Left lung (tissue), 10 donors: ENCODE data around the gene KHDC4. TPM values are rescaled to one million over a fixed set of nuclear protein-coding genes. Genes with fewer than 3 reads are reported as not detected.

Experiments
- ATAC-seq: fragments of 200-7000 bp; cut with Tn5 transposase; one replicate; pipeline ENCODE4 v1.9.1; 2020; ENCODE audit warnings: moderate library complexity
- DNase-seq, 4 donors: peaks; one replicate each; pipeline ENCODE4 v3.0.0-alpha.2; 2013 to 2020
- H3K27ac ChIP-seq, 2 donors: fragments of 200-600 bp; sonication (generic) in 1 of 2; one replicate each; pipeline versions ENCODE4 v1.5.0 to v1.8.0; 2020 to 2021
- H3K27me3 ChIP-seq, 2 donors: fragments of 200-600 bp; sonication (generic) in 1 of 2; one replicate each; pipeline versions ENCODE4 v1.5.0 to v1.8.0; 2020 to 2021
- H3K36me3 ChIP-seq, 2 donors: fragments of 200-600 bp; sonication (generic) in 1 of 2; one replicate each; pipeline versions ENCODE4 v1.5.0 to v1.8.0; 2020 to 2021
- H3K4me1 ChIP-seq, 2 donors: fragments of 200-600 bp; one replicate each; pipeline ENCODE4 v1.8.0; 2021
- H3K4me3 ChIP-seq, 2 donors: fragments of 200-600 bp; sonication (generic) in 1 of 2; one replicate each; pipeline versions ENCODE4 v1.5.0 to v1.8.0; 2020 to 2021; ENCODE audit warnings: mild to moderate bottlenecking in 1 of 2
- H3K9me3 ChIP-seq, 2 donors: fragments of 200-600 bp; sonication (generic) in 1 of 2; one replicate each; pipeline versions ENCODE4 v1.5.0 to v1.8.0; 2020 to 2021
- intact Hi-C, 2 donors: fragments of 100-400 bp; cut with DNase I; formaldehyde crosslinking; loops; one replicate each; pipeline versions ENCODE4 v1.11.2 to v1.14.2; 2022
- polyA plus RNA-seq, 6 donors: library from polyadenylated mRNA; unstranded; fragments of 120-200 nt; gene quantifications; one replicate each; pipeline ENCODE4 v1.2.1, GENCODE V29; 2013; ENCODE audit not compliant: insufficient read length in 6 of 6
- total RNA-seq, 2 donors: library from RNA; stranded (reverse); fragmentation: NEBNext Ultra II Directional; extraction: Animal tissue kit (Norgen Biotek cat#: 25700); gene quantifications; one replicate each; pipeline ENCODE4 v1.2.1, GENCODE V29; 2021
- TF ChIP-seq, protein P1 (sequence below), 2 donors: fragments of 200-600 bp; sonication (generic) in 1 of 2; IDR thresholded peaks; one replicate each; pipeline versions ENCODE4 v1.5.0 to v1.8.0; 2021; ENCODE audit warnings: antibody characterized with exemption in 2 of 2
- donor health status: DM: no; HTN: yes; CAD: no.
- donor health status: DM: no; HTN: no; CAD: no.

Gene KHDC4
- total and polyA plus RNA-seq, 8 donors: 38.2 to 86.8 (median 72.6) TPM

DNA sequence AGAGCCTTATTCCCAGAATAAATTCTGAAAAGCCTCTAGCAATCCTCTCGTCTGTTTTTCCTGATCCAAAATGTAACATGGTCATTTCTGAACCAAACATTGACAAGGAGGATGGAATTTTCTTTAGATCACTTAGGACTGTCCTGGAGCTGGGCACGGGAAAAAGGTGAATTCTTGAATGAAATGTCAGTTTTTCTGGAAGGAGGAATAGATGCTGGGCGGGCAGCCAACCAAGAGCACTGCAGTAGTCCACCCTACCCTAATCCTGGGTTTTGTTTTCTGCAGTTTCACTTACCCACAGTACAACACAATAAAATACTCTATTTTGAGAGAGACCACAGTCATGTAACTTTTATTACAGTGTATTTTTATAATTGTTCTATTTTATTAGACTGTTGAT is 44.0 kb downstream of the KHDC4 start:
- Histone ChIP-seq H3K36me3 (no peaks in the 10 kb centered on the region), H3K27ac (no peak overlapping the region), H3K27me3 (no peaks in the 10 kb centered on the region), H3K4me1 (peaks cover 19 to 20% of the 10 kb centered on the region in 2 donors), H3K9me3 (no peaks in the 10 kb centered on the region), H3K4me3 (no peak overlapping the region)
- ATAC-seq: no peak
- intact Hi-C loops: no loop called here
- TF ChIP-seq, protein P1, sequence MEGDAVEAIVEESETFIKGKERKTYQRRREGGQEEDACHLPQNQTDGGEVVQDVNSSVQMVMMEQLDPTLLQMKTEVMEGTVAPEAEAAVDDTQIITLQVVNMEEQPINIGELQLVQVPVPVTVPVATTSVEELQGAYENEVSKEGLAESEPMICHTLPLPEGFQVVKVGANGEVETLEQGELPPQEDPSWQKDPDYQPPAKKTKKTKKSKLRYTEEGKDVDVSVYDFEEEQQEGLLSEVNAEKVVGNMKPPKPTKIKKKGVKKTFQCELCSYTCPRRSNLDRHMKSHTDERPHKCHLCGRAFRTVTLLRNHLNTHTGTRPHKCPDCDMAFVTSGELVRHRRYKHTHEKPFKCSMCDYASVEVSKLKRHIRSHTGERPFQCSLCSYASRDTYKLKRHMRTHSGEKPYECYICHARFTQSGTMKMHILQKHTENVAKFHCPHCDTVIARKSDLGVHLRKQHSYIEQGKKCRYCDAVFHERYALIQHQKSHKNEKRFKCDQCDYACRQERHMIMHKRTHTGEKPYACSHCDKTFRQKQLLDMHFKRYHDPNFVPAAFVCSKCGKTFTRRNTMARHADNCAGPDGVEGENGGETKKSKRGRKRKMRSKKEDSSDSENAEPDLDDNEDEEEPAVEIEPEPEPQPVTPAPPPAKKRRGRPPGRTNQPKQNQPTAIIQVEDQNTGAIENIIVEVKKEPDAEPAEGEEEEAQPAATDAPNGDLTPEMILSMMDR (IDR thresholded peaks at IDR 0.05): no peak
- DNase-seq: no peak

GRCh38 chr1:155889566-155889965 is 44.6 kb downstream of the KHDC4 start:
- H3K27ac ChIP-seq: no peak overlapping the region
- ATAC-seq: no peak

DNA sequence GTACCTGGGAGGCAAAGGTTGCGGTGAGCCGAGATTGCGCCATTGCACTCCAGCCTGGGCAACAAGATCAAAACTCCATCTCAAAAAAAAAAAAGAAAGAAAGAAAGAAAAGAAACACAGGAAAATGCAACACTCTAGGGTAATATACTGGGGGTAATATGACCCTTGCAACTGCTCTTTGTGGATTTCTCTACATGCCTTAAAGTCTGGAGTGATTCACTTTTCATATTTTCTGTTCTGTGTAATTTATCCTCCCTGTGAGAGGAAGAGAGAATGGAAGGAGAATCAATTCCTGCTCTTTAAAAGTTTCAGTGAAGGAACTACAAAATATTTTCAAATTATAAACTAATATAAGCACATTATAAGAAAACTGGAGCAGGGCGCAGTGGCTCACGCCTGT is 45.7 kb downstream of the KHDC4 start:
- intact Hi-C loops: no loop called here
- Histone ChIP-seq H3K36me3 (no peaks in the 10 kb centered on the region), H3K4me3 (no peak overlapping the region), H3K4me1 (peaks cover 10 to 11% of the 10 kb centered on the region in 2 donors), H3K27me3 (no peaks in the 10 kb centered on the region), H3K9me3 (no peaks in the 10 kb centered on the region), H3K27ac (no peak overlapping the region)
- TF ChIP-seq, protein P1 (IDR thresholded peaks at IDR 0.05): no peak
- DNase-seq: no peak
- ATAC-seq: no peak

More at GRCh38 chr1:155889566-155889965, 44.6 kb downstream of the KHDC4 start:
- Histone ChIP-seq H3K36me3 (no peaks in the 10 kb centered on the region), H3K4me3 (no peak overlapping the region), H3K4me1 (peaks cover 19 to 20% of the 10 kb centered on the region in 2 donors), H3K27me3 (no peaks in the 10 kb centered on the region), H3K9me3 (no peaks in the 10 kb centered on the region)
- intact Hi-C loops: no loop called here
- no peak for DNase-seq
- TF ChIP-seq, protein P1 (IDR thresholded peaks at IDR 0.05): no peak

DNA sequence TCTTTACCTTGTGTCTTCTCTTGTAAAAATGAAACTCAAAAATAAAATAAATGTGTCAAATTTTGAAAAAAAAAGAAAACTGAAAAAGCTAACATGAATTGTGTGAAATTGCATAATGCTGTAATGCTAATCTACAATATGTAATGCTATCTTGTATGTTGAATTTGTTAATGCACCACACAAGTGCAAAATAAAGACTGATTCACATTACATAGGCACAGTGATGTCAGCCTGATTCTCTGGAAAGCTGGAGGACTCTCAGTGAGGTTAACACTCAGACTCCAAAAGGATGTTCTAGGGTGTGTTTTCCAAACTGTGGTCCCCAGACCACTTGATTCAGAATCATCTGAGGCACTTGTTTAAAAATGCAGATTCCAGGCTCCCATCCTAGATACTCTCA is 49.2 kb downstream of the KHDC4 start:
- intact Hi-C loops: no loop called here
- TF ChIP-seq, protein P1 (IDR thresholded peaks at IDR 0.05): no peak

DNA sequence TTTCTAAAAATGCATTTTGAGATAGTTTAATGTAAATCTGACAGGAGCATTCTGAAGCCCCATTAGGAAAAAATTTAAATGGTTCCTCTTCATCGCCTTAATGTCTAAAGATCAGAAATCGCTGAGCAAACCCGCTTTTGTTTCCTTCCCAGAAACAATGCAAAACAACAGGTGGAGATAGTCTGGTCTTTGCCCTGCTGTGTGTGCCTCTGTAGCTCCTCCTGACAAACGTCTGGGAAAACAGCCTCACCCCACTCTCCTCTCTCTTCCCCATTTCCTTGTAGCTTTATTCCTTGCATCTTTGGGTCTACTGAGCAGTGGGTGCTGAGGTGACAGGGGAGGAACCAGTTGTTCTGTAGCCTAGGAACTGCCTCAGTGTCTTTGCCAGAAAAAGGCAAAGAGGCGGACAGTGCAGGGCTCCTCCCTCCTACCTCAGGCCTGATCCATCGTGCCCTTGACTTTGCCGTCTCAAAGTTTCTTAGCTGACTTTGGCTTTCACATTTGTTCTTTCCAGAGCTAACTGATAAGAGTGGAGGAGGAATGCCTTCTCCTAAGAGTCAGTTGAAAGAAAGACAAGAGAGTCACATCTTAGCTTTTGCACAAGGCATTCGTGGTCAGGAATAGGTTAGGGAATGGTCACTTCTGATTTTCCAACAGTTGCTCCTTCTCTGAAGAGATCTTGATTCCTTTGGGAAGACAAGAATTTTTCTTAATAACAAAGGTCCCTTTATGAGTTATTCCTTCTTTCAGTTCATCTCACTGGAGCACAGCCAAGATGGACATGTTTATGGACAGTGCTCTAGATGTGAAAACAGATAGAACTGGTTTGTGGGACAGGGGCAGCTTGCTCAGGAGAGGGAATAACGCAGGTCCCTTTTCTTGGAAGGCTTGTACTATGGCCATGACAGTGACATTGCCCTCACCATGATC is 49.9 kb downstream of the KHDC4 start:
- Histone ChIP-seq H3K9me3 (no peaks in the 10 kb centered on the region), H3K4me3 (no peak overlapping the region), H3K27ac (no peak overlapping the region), H3K36me3 (no peaks in the 10 kb centered on the region), H3K4me1 (no peaks in the 10 kb centered on the region), H3K27me3 (no peaks in the 10 kb centered on the region)
- ATAC-seq: no peak
- TF ChIP-seq, protein P1 (IDR thresholded peaks at IDR 0.05): no peak
- intact Hi-C loops: no loop called here
- no peak for DNase-seq

More for the DNA sequence above, 49.2 kb downstream of the KHDC4 start:
- Histone ChIP-seq H3K4me1 (no peaks in the 10 kb centered on the region), H3K36me3 (no peaks in the 10 kb centered on the region), H3K27ac (no peak overlapping the region), H3K27me3 (no peaks in the 10 kb centered on the region), H3K9me3 (no peaks in the 10 kb centered on the region), H3K4me3 (no peak overlapping the region)
- DNase-seq: no peak
- no peak for ATAC-seq
